Measurements from ENCODE around the gene SMURF2. TPM values are rescaled to one million over a fixed set of nuclear protein-coding genes. Genes with fewer than 3 reads are reported as not detected.

Gene SMURF2
- total and polyA plus RNA-seq, 10 of the 15 experiments (the other 5 are each of a cell fraction or from before 2014, with no cell fraction given) = 2.8 to 13.4 (median 7.5) TPM

DNA sequence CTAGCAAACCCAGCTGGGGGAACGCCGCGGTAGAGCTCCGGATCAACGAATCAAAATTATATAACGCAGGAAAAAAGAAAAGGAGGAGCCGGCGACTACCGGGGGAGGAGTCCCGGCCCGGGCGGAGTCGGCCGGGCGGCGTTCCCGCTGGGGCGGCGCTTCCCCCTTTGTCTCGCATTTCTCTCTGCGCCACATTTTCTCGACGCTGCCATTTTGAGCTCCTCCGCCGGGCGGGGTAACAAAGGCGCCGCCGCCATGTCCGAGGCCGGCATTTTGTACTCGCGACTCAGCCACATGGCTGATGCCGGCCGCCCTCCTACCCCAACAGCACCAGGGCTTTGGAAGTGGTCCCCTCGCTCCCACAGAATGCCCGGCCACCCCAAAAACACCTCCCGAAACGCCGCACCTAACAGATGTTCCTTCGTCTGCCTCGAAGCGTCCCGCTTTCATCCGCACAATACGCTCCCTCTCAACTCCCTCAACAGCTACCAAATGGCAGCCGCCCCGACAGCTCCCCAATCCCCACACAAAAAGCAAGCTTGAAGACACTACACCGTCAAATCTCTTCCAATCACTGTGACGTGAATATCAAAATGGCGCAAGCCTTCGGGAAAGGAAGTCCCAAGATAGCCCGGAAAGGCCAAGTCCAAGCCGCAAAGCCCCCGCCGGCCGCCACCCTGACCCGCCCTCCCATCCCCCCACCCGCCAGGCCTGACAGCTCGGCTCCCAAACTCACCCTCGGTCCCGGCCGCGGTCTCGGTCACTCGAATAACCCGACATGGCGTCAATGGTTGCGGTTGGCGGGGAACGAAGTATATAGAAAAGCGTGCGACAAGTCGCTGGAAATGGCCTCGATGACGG, 156.5 kb downstream of the SMURF2 start (continued):
- peak; percentile 83; the same call in 1 of the 2 replicates for TF ChIP-seq BACH1 (IDR thresholded peaks at IDR 0.05; ENCODE audit: borderline replicate concordance)
- peak; percentile 67 for TF ChIP-seq NR2C1 (IDR thresholded peaks at IDR 0.05)
- TF ChIP-seq, protein P1, sequence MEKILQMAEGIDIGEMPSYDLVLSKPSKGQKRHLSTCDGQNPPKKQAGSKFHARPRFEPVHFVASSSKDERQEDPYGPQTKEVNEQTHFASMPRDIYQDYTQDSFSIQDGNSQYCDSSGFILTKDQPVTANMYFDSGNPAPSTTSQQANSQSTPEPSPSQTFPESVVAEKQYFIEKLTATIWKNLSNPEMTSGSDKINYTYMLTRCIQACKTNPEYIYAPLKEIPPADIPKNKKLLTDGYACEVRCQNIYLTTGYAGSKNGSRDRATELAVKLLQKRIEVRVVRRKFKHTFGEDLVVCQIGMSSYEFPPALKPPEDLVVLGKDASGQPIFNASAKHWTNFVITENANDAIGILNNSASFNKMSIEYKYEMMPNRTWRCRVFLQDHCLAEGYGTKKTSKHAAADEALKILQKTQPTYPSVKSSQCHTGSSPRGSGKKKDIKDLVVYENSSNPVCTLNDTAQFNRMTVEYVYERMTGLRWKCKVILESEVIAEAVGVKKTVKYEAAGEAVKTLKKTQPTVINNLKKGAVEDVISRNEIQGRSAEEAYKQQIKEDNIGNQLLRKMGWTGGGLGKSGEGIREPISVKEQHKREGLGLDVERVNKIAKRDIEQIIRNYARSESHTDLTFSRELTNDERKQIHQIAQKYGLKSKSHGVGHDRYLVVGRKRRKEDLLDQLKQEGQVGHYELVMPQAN (conservative IDR thresholded peaks at IDR 0.05) = peak; percentile 20
- peak; percentile 43; the same call in 1 of the 2 replicates for TF ChIP-seq SPI1 (IDR thresholded peaks at IDR 0.05; ENCODE audit: borderline replicate concordance, insufficient read depth, low read depth, low read length)
- TF ChIP-seq ZNF24 (IDR thresholded peaks at IDR 0.05) = no peak
- TF ChIP-seq ZNF622 (IDR thresholded peaks at IDR 0.05) = no peak
- no peak for TF ChIP-seq KDM1A (IDR thresholded peaks at IDR 0.05; ENCODE audit: borderline replicate concordance)
- TF ChIP-seq JUND (IDR thresholded peaks at IDR 0.05; ENCODE audit: low read depth, low read length) = no peak
- TF ChIP-seq, protein P2, sequence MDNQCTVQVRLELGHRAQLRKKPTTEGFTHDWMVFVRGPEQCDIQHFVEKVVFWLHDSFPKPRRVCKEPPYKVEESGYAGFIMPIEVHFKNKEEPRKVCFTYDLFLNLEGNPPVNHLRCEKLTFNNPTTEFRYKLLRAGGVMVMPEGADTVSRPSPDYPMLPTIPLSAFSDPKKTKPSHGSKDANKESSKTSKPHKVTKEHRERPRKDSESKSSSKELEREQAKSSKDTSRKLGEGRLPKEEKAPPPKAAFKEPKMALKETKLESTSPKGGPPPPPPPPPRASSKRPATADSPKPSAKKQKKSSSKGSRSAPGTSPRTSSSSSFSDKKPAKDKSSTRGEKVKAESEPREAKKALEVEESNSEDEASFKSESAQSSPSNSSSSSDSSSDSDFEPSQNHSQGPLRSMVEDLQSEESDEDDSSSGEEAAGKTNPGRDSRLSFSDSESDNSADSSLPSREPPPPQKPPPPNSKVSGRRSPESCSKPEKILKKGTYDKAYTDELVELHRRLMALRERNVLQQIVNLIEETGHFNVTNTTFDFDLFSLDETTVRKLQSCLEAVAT (IDR thresholded peaks at IDR 0.05) = peak; percentile 96; the same call in 1 of the 2 replicates
- TF ChIP-seq, protein P3, sequence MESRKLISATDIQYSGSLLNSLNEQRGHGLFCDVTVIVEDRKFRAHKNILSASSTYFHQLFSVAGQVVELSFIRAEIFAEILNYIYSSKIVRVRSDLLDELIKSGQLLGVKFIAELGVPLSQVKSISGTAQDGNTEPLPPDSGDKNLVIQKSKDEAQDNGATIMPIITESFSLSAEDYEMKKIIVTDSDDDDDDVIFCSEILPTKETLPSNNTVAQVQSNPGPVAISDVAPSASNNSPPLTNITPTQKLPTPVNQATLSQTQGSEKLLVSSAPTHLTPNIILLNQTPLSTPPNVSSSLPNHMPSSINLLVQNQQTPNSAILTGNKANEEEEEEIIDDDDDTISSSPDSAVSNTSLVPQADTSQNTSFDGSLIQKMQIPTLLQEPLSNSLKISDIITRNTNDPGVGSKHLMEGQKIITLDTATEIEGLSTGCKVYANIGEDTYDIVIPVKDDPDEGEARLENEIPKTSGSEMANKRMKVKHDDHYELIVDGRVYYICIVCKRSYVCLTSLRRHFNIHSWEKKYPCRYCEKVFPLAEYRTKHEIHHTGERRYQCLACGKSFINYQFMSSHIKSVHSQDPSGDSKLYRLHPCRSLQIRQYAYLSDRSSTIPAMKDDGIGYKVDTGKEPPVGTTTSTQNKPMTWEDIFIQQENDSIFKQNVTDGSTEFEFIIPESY (IDR thresholded peaks at IDR 0.05) = peak; percentile 25; the same call in 1 of the 2 replicates
- TF ChIP-seq, protein P4, sequence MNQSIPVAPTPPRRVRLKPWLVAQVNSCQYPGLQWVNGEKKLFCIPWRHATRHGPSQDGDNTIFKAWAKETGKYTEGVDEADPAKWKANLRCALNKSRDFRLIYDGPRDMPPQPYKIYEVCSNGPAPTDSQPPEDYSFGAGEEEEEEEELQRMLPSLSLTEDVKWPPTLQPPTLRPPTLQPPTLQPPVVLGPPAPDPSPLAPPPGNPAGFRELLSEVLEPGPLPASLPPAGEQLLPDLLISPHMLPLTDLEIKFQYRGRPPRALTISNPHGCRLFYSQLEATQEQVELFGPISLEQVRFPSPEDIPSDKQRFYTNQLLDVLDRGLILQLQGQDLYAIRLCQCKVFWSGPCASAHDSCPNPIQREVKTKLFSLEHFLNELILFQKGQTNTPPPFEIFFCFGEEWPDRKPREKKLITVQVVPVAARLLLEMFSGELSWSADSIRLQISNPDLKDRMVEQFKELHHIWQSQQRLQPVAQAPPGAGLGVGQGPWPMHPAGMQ (IDR thresholded peaks at IDR 0.05; ENCODE audit: borderline replicate concordance) = no peak
- no peak for TF ChIP-seq PAX5 (IDR thresholded peaks at IDR 0.05; ENCODE audit: borderline replicate concordance, low read depth, low read length)
- TF ChIP-seq KLF5 (IDR thresholded peaks at IDR 0.05; ENCODE audit: partially characterized antibody) = no peak
- peak; percentile 49; the same call in 1 of the 2 replicates for TF ChIP-seq SIN3A (IDR thresholded peaks at IDR 0.05; ENCODE audit: low read depth, low read length)
- TF ChIP-seq ZNF384 (IDR thresholded peaks at IDR 0.05; ENCODE audit: borderline replicate concordance, low read depth, low read length) = no peak
- 0 out of 2 replicates have a peak, but pooled peaks have one; percentile 43 for TF ChIP-seq SMARCA5 (IDR thresholded peaks at IDR 0.05)
- TF ChIP-seq ASH2L (IDR thresholded peaks at IDR 0.05; ENCODE audit: borderline replicate concordance, low read depth) = peak; percentile 59; the same call in 1 of the 2 replicates
- peak; percentile 77; the same call in 1 of the 2 replicates for TF ChIP-seq LARP7 (IDR thresholded peaks at IDR 0.05)
- TF ChIP-seq EZH2 (IDR thresholded peaks at IDR 0.05; ENCODE audit: borderline replicate concordance, control insufficient read depth, low read depth, low read length) = no peak
- TF ChIP-seq STAT1 (conservative IDR thresholded peaks at IDR 0.05) = 0 out of 2 replicates have a peak, but pooled peaks have one; percentile 29
